Neural cell (in vitro differentiated cells): ENCODE results near the gene HIP1. TPM values are rescaled to one million over a fixed set of nuclear protein-coding genes. Genes with fewer than 3 reads are reported as not detected.
"Not testable (repeated sequence)": the region's sequence is repeated elsewhere in the genome, so short reads cannot be mapped to it uniquely, and the experiment has no call there.

ENCODE experiments used
- H2AFZ ChIP-seq: fragments of 200-600, 300-800 bp; sonication (generic), shearing (Covaris generic); 2 replicates; pipeline ENCODE4 v1.6.0; 2014; ENCODE audit warnings: low read depth, mild to moderate bottlenecking, antibody characterized with exemption, low read length, moderate library complexity
- H3F3A ChIP-seq: fragments of 200-600 bp; shearing (Covaris generic); 2 replicates; pipeline ENCODE4 v1.6.1; 2016; ENCODE audit warnings: mild to moderate bottlenecking, moderate library complexity, mixed read lengths, antibody characterized with exemption, low read length; ENCODE audit not compliant: insufficient read depth, poor library complexity, severe bottlenecking
- H3K27ac ChIP-seq: fragments of 200-600, 300-800 bp; sonication (generic), shearing (Covaris generic); 2 replicates; pipeline ENCODE4 v1.5.1; 2014; ENCODE audit warnings: mild to moderate bottlenecking, low read length, moderate library complexity
- H3K27me3 ChIP-seq: fragments of 300-800, 200-600 bp; sonication (generic), shearing (Covaris generic); 2 replicates; pipeline ENCODE4 v1.6.0; 2014; ENCODE audit warnings: mild to moderate bottlenecking, low read depth, low read length, moderate library complexity; ENCODE audit not compliant: insufficient read depth
- H3K36me3 ChIP-seq: fragments of 300-800, 200-600 bp; sonication (generic), shearing (Covaris generic); 2 replicates; pipeline ENCODE4 v1.5.1; 2014; ENCODE audit warnings: mild to moderate bottlenecking, antibody characterized with exemption, low read length, moderate library complexity; ENCODE audit not compliant: insufficient read depth
- H3K4me2 ChIP-seq: fragments of 300-800, 200-600 bp; sonication (generic), shearing (Covaris generic); 2 replicates; pipeline ENCODE4 v1.6.0; 2014; ENCODE audit warnings: mild to moderate bottlenecking, low read length
- H3K4me3 ChIP-seq: fragments of 300-800, 200-600 bp; sonication (generic), shearing (Covaris generic); 2 replicates; pipeline ENCODE4 v1.5.1; 2014; ENCODE audit warnings: mild to moderate bottlenecking, low read length, moderate library complexity
- H3K79me2 ChIP-seq: fragments of 200-600 bp; shearing (Covaris generic); replicated peaks from 2 replicates; pipeline ENCODE4 v1.6.0; 2014; ENCODE audit warnings: mild to moderate bottlenecking, low read length, moderate library complexity; ENCODE audit not compliant: insufficient read depth
- H3K9ac ChIP-seq: fragments of 300-800, 200-600 bp; sonication (generic), shearing (Covaris generic); 2 replicates; pipeline ENCODE4 v1.6.1; 2016; ENCODE audit warnings: mild to moderate bottlenecking, low read length, mixed read lengths
- H3K9me2 ChIP-seq: fragments of 200-600 bp; shearing (Covaris generic); 2 replicates; pipeline ENCODE4 v1.6.1; 2016; ENCODE audit warnings: mild to moderate bottlenecking, low read length, mixed read lengths; ENCODE audit not compliant: insufficient read depth
- H3K9me3 ChIP-seq: fragments of 200-600, 300-800 bp; sonication (generic), shearing (Covaris generic); 2 replicates; pipeline ENCODE4 v1.6.1; 2016; ENCODE audit warnings: mild to moderate bottlenecking, mixed run types, low read length, moderate library complexity, mixed read lengths
- H4K20me1 ChIP-seq: fragments of 200-600 bp; shearing (Covaris generic); 2 replicates; pipeline ENCODE4 v1.6.1; 2016; ENCODE audit warnings: mild to moderate bottlenecking, mixed run types; ENCODE audit not compliant: insufficient read depth
- EP300 ChIP-seq: fragments of 450-650 bp; conservative IDR thresholded peaks from 2 replicates; pipeline ENCODE4 v1.6.1; 2014; ENCODE audit warnings: antibody characterized with exemption, mild to moderate bottlenecking, moderate library complexity; ENCODE audit not compliant: poor library complexity, severe bottlenecking
- EZH2 ChIP-seq: fragments of 200-600, 300-800 bp; shearing (Covaris generic), sonication (generic); IDR thresholded peaks from 2 replicates; pipeline ENCODE4 v1.6.1; 2014; ENCODE audit warnings: antibody characterized with exemption, low read length, borderline replicate concordance, mild to moderate bottlenecking; ENCODE audit not compliant: insufficient read depth, poor library complexity, severe bottlenecking
- POLR2AphosphoS5 ChIP-seq: IDR thresholded peaks from 2 replicates; pipeline ENCODE4 v1.6.1; 2012
- RAD21 ChIP-seq: fragments of 450-650 bp; conservative IDR thresholded peaks from 2 replicates; pipeline ENCODE4 v1.6.1; 2014; ENCODE audit warnings: antibody characterized with exemption, mild to moderate bottlenecking, moderate library complexity
- REST ChIP-seq: IDR thresholded peaks from 2 replicates; pipeline ENCODE4 v1.6.1; 2012; ENCODE audit warnings: borderline replicate concordance
- SMC3 ChIP-seq: fragments of 450-650 bp; conservative IDR thresholded peaks from 2 replicates; pipeline ENCODE4 v1.6.1; 2014; ENCODE audit warnings: antibody characterized with exemption, mild to moderate bottlenecking, moderate library complexity; ENCODE audit not compliant: poor library complexity
- TAF1 ChIP-seq: IDR thresholded peaks from 2 replicates; pipeline ENCODE4 v1.6.1; 2012; ENCODE audit warnings: low read depth
- polyA plus RNA-seq: library from polyadenylated mRNA; depleted of rRNA; stranded (reverse); fragments of >200 nt; gene quantifications from 2 replicates; pipeline ENCODE4 v1.2.3, GENCODE V29; 2014
- TF ChIP-seq, protein P1 (sequence below): fragments of 450-650 bp; IDR thresholded peaks from 2 replicates; pipeline ENCODE4 v1.5.1; 2014; ENCODE audit warnings: antibody characterized with exemption, mild to moderate bottlenecking, moderate library complexity; ENCODE audit not compliant: poor library complexity, severe bottlenecking

HIP1 gene
- polyA plus RNA-seq, 1 donor from 2014 or later: 12.9 TPM

DNA sequence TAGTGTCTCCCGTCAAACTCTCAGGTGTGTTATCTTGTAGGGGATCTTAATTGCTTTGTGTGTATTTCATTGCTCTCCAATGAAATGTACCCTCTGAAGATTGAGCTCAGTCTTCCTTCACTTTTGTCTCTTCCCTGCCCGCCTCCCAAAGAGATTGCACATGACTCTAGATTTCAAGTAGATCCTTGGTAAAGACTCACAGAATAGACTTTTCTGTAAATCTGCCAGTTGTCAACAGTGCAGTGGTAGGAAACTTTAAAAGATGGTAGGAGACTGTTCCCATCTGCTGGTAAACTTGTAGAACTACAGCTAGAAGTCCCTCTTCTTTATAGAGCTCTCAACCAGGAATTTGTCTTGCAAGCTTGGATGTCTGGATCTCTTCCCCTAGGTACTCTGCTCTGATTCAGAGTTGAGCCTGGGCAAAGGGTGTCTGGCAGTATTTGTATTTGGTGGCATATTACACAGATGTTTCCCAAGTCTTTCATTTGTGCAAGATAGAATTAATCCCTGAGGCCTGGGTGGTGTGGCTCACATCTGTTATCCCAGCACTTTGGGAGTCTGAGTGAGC is 23.7 kb upstream of the HIP1 start:
- H3K4me2 ChIP-seq: no peak overlapping the region
- no peak overlapping the region for H2AFZ ChIP-seq
- no peaks in the 10 kb centered on the region for H3F3A ChIP-seq
- no peaks in the 10 kb centered on the region for H3K79me2 ChIP-seq
- no peaks in the 10 kb centered on the region for H4K20me1 ChIP-seq
- H3K4me3 ChIP-seq: no peak overlapping the region
- H3K36me3 ChIP-seq: no peaks in the 10 kb centered on the region
- no peaks in the 10 kb centered on the region for H3K27me3 ChIP-seq
- no peaks in the 10 kb centered on the region for H3K9me3 ChIP-seq
- H3K9me2 ChIP-seq: no peaks in the 10 kb centered on the region
- no peak overlapping the region for H3K27ac ChIP-seq
- no peak overlapping the region for H3K9ac ChIP-seq
- TF ChIP-seq REST (no peak), SMC3 (peak; percentile 86), RAD21 (peak; percentile 87)
- TF ChIP-seq, protein P1, sequence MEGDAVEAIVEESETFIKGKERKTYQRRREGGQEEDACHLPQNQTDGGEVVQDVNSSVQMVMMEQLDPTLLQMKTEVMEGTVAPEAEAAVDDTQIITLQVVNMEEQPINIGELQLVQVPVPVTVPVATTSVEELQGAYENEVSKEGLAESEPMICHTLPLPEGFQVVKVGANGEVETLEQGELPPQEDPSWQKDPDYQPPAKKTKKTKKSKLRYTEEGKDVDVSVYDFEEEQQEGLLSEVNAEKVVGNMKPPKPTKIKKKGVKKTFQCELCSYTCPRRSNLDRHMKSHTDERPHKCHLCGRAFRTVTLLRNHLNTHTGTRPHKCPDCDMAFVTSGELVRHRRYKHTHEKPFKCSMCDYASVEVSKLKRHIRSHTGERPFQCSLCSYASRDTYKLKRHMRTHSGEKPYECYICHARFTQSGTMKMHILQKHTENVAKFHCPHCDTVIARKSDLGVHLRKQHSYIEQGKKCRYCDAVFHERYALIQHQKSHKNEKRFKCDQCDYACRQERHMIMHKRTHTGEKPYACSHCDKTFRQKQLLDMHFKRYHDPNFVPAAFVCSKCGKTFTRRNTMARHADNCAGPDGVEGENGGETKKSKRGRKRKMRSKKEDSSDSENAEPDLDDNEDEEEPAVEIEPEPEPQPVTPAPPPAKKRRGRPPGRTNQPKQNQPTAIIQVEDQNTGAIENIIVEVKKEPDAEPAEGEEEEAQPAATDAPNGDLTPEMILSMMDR: peak; percentile 84

DNA sequence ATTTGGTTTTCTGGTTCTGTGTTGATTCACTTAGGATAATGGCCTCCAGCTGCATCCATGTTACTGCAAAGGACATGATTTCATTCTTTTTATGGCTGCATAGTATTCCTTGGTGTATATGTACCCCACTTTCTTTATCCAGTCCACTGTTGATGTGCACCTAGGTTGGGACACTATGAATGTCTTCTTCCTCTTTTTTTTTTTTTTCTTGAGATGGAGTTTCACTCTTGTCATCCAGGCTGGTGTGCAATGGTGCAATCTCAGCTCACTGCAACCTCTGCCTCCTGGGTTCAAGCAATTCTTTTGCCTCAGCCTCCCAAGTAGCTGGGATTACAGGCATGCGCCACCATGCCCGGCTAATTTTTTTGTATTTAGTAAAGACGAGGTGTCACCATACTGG is 23.1 kb upstream of the HIP1 start:
- H2AFZ ChIP-seq, H3K36me3 ChIP-seq, H3K9me3 ChIP-seq, H3K27me3 ChIP-seq, H3K79me2 ChIP-seq, H3K4me2 ChIP-seq, H3K27ac ChIP-seq, H3F3A ChIP-seq, H4K20me1 ChIP-seq, H3K9ac ChIP-seq, H3K4me3 ChIP-seq, H3K9me2 ChIP-seq: not testable (repeated sequence)

GRCh38 chr7:75758491-75758890 is 19.8 kb upstream of the HIP1 start:
- Histone ChIP-seq H3K9ac (no peak overlapping the region), H3K27ac (no peak overlapping the region), H3K4me2 (no peak overlapping the region), H3K9me2 (no peaks in the 10 kb centered on the region), H3K4me3 (no peak overlapping the region), H3K9me3 (no peaks in the 10 kb centered on the region), H3K27me3 (no peaks in the 10 kb centered on the region), H3K36me3 (no peaks in the 10 kb centered on the region), H3K79me2 (no peaks in the 10 kb centered on the region), H3F3A (no peaks in the 10 kb centered on the region), H2AFZ (no peak overlapping the region), H4K20me1 (no peaks in the 10 kb centered on the region)
- TF ChIP-seq EZH2 (no peak), EP300 (no peak), RAD21 (no peak), SMC3 (no peak), TAF1 (no peak), POLR2AphosphoS5 (no peak)
- TF ChIP-seq, protein P1: no peak
